Measurements from ENCODE around the gene IL1RN. TPM values are rescaled to one million over a fixed set of nuclear protein-coding genes. Genes with fewer than 3 reads are reported as not detected.

Gene IL1RN
- total and polyA plus RNA-seq, 2 of the 4 experiments (the other 2 are of a cell fraction), result not detected

- H4K91ac ChIP-seq (ENCODE audit: insufficient read depth, low read depth, low read length), result no peak overlapping the region
- H3K4me2 ChIP-seq (ENCODE audit: low read depth, low read length), result no peak overlapping the region
- H3K56ac ChIP-seq (ENCODE audit: extremely low read depth, insufficient read depth, low read length), result no peak overlapping the region
- H3K79me1 ChIP-seq (ENCODE audit: low read depth in 1 of 2, low read length in 2 of 2), result no peaks in the 10 kb centered on the region
- no peak for DNase-seq
- no peak overlapping the region for H4K8ac ChIP-seq (ENCODE audit: low read depth in 2 of 2, low read length in 2 of 2)
- no peak overlapping the region for H2AFZ ChIP-seq (replicated peaks; ENCODE audit: low read length, poor library complexity)
- no peak overlapping the region for H2BK120ac ChIP-seq (ENCODE audit: low read depth, low read length)
- dilution Hi-C loops (cut with HindIII; ENCODE audit: low sequenced_read_pairs, unreplicated experiment), result no loop called here
- H3K9ac ChIP-seq (ENCODE audit: low read depth, low read length), result no peak overlapping the region
- no peak overlapping the region for H3K18ac ChIP-seq (ENCODE audit: low read depth, low read length)
- ChIA-PET POLR2A (ENCODE audit: unreplicated experiment) (no interaction called here), CTCF (no interaction called here)
- H3K14ac ChIP-seq (replicated peaks; ENCODE audit: low read depth, low read length), result no peak overlapping the region
- TF ChIP-seq RFX5 (IDR thresholded peaks at IDR 0.05; ENCODE audit: low read depth, low read length), result no peak
- TF ChIP-seq FOS (IDR thresholded peaks at IDR 0.05; ENCODE audit: low read depth, low read length), result no peak
- TF ChIP-seq MAZ (IDR thresholded peaks at IDR 0.05; ENCODE audit: borderline replicate concordance, low read depth, low read length), result no peak
- no peak for TF ChIP-seq POLR2A (IDR thresholded peaks at IDR 0.05; ENCODE audit: low read depth, low read length)
- no peak for TF ChIP-seq NFE2L2 (IDR thresholded peaks at IDR 0.05; ENCODE audit: low read depth, low read length)
- no peak for TF ChIP-seq SMC3 (IDR thresholded peaks at IDR 0.05; ENCODE audit: low read depth, low read length)
- TF ChIP-seq CTCF (conservative IDR thresholded peaks at IDR 0.05; ENCODE audit: low read depth, low read length), result no peak
- TF ChIP-seq ELK1 (IDR thresholded peaks at IDR 0.05; ENCODE audit: borderline replicate concordance, low read depth, low read length), result no peak
- no peak for TF ChIP-seq RAD21 (IDR thresholded peaks at IDR 0.05; ENCODE audit: low read length)
- no peak for TF ChIP-seq USF2 (IDR thresholded peaks at IDR 0.05; ENCODE audit: low read depth, low read length)
- no peak for TF ChIP-seq RCOR1 (IDR thresholded peaks at IDR 0.05; ENCODE audit: insufficient replicate concordance, low read length)
- no peak for TF ChIP-seq MAFK (IDR thresholded peaks at IDR 0.05; ENCODE audit: low read depth, low read length)
- no peak for TF ChIP-seq CHD1 (IDR thresholded peaks at IDR 0.05; ENCODE audit: low read depth, low read length)
- no peak overlapping the region for H3K4ac ChIP-seq (ENCODE audit: low read depth, low read length)
- no peaks in the 10 kb centered on the region for H3K27me3 ChIP-seq (ENCODE audit: control insufficient read depth, insufficient read depth, low read length)
- no peak for ATAC-seq (ENCODE audit: low read depth)
- H2BK15ac ChIP-seq (ENCODE audit: low read depth, low read length), result no peak overlapping the region
- in situ Hi-C loops (cut with MboI; ENCODE audit: low sequenced_read_pairs), result no loop called here
- H3K36me3 ChIP-seq (ENCODE audit: control insufficient read depth, insufficient read depth, low read length), result no peaks in the 10 kb centered on the region
- H3K4me3 ChIP-seq (ENCODE audit: insufficient read depth, low read depth, low read length), result no peak overlapping the region
- BruUV-seq (replicated peaks), result no TSS peak
- no peak overlapping the region for H2BK5ac ChIP-seq (ENCODE audit: low read depth, low read length, poor library complexity, severe bottlenecking)
- H3K9me3 ChIP-seq (ENCODE audit: control insufficient read depth, insufficient read depth, low read length), result no peaks in the 10 kb centered on the region
- no peak overlapping the region for H3K27ac ChIP-seq (ENCODE audit: insufficient read depth, low read length)
- H2BK20ac ChIP-seq (ENCODE audit: low read depth, low read length), result no peak overlapping the region
- H2AK5ac ChIP-seq (ENCODE audit: low read depth, low read length), result no peak overlapping the region
- 90% methylated on average over 2 of the region's 4 CpGs; no CpG with 5 or more reads in 1 of the 2 experiments for WGBS, 2 experiments (ENCODE audit: extremely low coverage in 2 of 2, insufficient read length in 1 of 2)
- intact Hi-C loops (cut with micrococcal nuclease), result no loop called here
- H4K5ac ChIP-seq (ENCODE audit: low read depth, low read length), result no peak overlapping the region
- no peak overlapping the region for H3K23ac ChIP-seq (ENCODE audit: low read depth, low read length)
- H3K9me1 ChIP-seq (ENCODE audit: insufficient read depth, low read length), result no peaks in the 10 kb centered on the region
- H3K4me1 ChIP-seq (ENCODE audit: control insufficient read depth, insufficient read depth, low read length), result no peaks in the 10 kb centered on the region
- no peaks in the 10 kb centered on the region for H4K20me1 ChIP-seq (ENCODE audit: insufficient read depth, low read length)
- no peak overlapping the region for H2AK9ac ChIP-seq (replicated peaks; ENCODE audit: low read depth, low read length, poor library complexity)
Measured at GRCh38 chr2:113103277-113103676, 24.1 kb upstream of the IL1RN start.

All from IMR-90 (cell line).